A673 (cell line): ENCODE data around the gene IMMP2L. TPM values are rescaled to one million over a fixed set of nuclear protein-coding genes. Genes with fewer than 3 reads are reported as not detected.
A peak's percentile ranks its signal among the peaks of the same experiment; 100 is the strongest.
"Not testable (repeated sequence)": the region's sequence is repeated elsewhere in the genome, so short reads cannot be mapped to it uniquely, and the experiment has no call there.

Source experiments
- BruUV-seq: library from RNA; stranded (reverse); fragments of 400-500 nt; replicated peaks from 2 replicates; lab custom pipeline; 2021; lab: Mats Ljungman, UMichigan
- CTCF ChIA-PET: fragments of 300-600 bp; sonication (Branson Sonifier 250); formaldehyde crosslinking; loops from one replicate; lab custom pipeline; 2022; ENCODE audit warnings: antibody characterized with exemption; lab: Charles Lee
- POLR2A ChIA-PET: fragments of 300-600 bp; sonication (Branson Sonifier 250); formaldehyde crosslinking; loops from one replicate; lab custom pipeline; 2022; ENCODE audit warnings: antibody characterized with exemption; ENCODE audit not compliant: low non-redundant PET; lab: Charles Lee
- DNase-seq: peaks from one replicate; pipeline ENCODE4 v3.0.0-alpha.2; 2015; ENCODE audit warnings: low spot score
- H3K27ac ChIP-seq: fragments of 200-600 bp; sonication (generic); 2 replicates; pipeline ENCODE4 v1.5.1; 2016; ENCODE audit warnings: mixed run types, low read depth, mild to moderate bottlenecking, mixed read lengths, antibody characterized with exemption, low read length; ENCODE audit not compliant: poor library complexity, severe bottlenecking
- H3K27me3 ChIP-seq: fragments of 200-600 bp; sonication (generic); replicated peaks from 2 replicates; pipeline ENCODE4 v1.6.1; 2017; ENCODE audit warnings: mixed run types, low read depth, mild to moderate bottlenecking, mixed read lengths, antibody characterized with exemption, low read length; ENCODE audit not compliant: insufficient read depth, poor library complexity
- H3K36me3 ChIP-seq: fragments of 200-600 bp; sonication (generic); 2 replicates; pipeline ENCODE4 v1.6.1; 2016; ENCODE audit warnings: mixed run types, mild to moderate bottlenecking, mixed read lengths, antibody characterized with exemption, low read length; ENCODE audit not compliant: insufficient read depth, poor library complexity, severe bottlenecking
- H3K4me1 ChIP-seq: fragments of 200-600 bp; sonication (generic); 2 replicates; pipeline ENCODE4 v1.6.1; 2017; ENCODE audit warnings: mixed run types, mild to moderate bottlenecking, mixed read lengths, antibody characterized with exemption, low read length; ENCODE audit not compliant: insufficient read depth, poor library complexity, severe bottlenecking
- H3K4me3 ChIP-seq: fragments of 200-600 bp; sonication (generic); 2 replicates; pipeline ENCODE4 v1.5.1; 2016; ENCODE audit warnings: low read depth, mixed run types, mild to moderate bottlenecking, mixed read lengths, low read length; ENCODE audit not compliant: poor library complexity, severe bottlenecking
- H3K9me3 ChIP-seq: fragments of 200-600 bp; sonication (generic); 2 replicates; pipeline ENCODE4 v1.6.1; 2016; ENCODE audit warnings: mixed run types, low read depth, mild to moderate bottlenecking, mixed read lengths, antibody characterized with exemption, low read length; ENCODE audit not compliant: poor library complexity, severe bottlenecking
- EZH2 ChIP-seq: fragments of 200-600 bp; sonication (generic); IDR thresholded peaks from 2 replicates; pipeline ENCODE4 v1.6.1; 2017; ENCODE audit warnings: borderline replicate concordance, low read depth, mild to moderate bottlenecking, mixed read lengths, antibody characterized with exemption, low read length; ENCODE audit not compliant: poor library complexity, severe bottlenecking
- intact Hi-C: fragments of 100-400 bp; cut with micrococcal nuclease; formaldehyde crosslinking; loops from one replicate; pipeline ENCODE4 v1.10.0; 2022; ENCODE audit not compliant: unreplicated experiment
- total RNA-seq: library from RNA; stranded (reverse); gene quantifications from 2 replicates; pipeline ENCODE4 v1.2.3, GENCODE V29; 2021
- TF ChIP-seq, protein P1 (sequence below): fragments of 300-800, 200-600 bp; sonication (generic); conservative IDR thresholded peaks from 2 replicates; pipeline ENCODE4 v1.5.1; 2017; ENCODE audit warnings: low read depth, mild to moderate bottlenecking, antibody characterized with exemption, low read length, moderate library complexity, mixed read lengths

Gene IMMP2L
- total RNA-seq, 1 experiment from 2014 or later, result 10.0 TPM

- Histone ChIP-seq H3K4me3 (no peak overlapping the region), H3K9me3 (no peaks in the 10 kb centered on the region), H3K36me3 (no peaks in the 10 kb centered on the region), H3K4me1 (peaks cover 7% of the 10 kb centered on the region), H3K27me3 (no peaks in the 10 kb centered on the region), H3K27ac (no peak overlapping the region)
- TF ChIP-seq EZH2, result no peak
- TF ChIP-seq, protein P1, sequence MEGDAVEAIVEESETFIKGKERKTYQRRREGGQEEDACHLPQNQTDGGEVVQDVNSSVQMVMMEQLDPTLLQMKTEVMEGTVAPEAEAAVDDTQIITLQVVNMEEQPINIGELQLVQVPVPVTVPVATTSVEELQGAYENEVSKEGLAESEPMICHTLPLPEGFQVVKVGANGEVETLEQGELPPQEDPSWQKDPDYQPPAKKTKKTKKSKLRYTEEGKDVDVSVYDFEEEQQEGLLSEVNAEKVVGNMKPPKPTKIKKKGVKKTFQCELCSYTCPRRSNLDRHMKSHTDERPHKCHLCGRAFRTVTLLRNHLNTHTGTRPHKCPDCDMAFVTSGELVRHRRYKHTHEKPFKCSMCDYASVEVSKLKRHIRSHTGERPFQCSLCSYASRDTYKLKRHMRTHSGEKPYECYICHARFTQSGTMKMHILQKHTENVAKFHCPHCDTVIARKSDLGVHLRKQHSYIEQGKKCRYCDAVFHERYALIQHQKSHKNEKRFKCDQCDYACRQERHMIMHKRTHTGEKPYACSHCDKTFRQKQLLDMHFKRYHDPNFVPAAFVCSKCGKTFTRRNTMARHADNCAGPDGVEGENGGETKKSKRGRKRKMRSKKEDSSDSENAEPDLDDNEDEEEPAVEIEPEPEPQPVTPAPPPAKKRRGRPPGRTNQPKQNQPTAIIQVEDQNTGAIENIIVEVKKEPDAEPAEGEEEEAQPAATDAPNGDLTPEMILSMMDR, result no peak
- ChIA-PET POLR2A (no interaction called here), CTCF (no interaction called here)
- DNase-seq, result peak; percentile 63
- intact Hi-C loops, result no loop called here
- BruUV-seq, result no TSS peak
Measured at GRCh38 chr7:111274857-111275256, 287.4 kb downstream of the IMMP2L start.

DNA sequence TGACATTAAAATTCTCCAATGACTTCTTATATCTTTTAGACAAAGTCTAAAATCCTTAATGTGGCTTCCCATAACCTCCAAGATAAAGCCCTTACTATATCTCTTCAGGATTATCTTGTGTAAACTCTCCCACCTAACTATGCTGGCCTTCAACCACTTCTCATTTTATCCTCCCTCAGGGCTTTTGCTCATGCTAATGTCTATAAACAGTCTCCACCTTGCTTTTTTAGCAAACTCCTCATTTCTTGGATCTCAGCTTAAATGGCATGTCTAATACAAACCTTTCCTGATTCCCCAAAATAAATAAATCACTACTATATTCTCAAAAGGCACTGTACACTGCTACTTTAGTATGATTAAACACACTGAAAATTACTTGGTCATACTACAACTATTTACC, 290.2 kb downstream of the IMMP2L start:
- TF ChIP-seq EZH2, result no peak
- TF ChIP-seq, protein P1, result no peak
- no TSS peak for BruUV-seq
- no peak for DNase-seq
- intact Hi-C loops, result no loop called here
- Histone ChIP-seq H3K4me3 (no peak overlapping the region), H3K9me3 (no peaks in the 10 kb centered on the region), H3K27me3 (no peaks in the 10 kb centered on the region), H3K27ac (no peak overlapping the region), H3K36me3 (no peaks in the 10 kb centered on the region), H3K4me1 (peaks cover 7% of the 10 kb centered on the region)
- CTCF ChIA-PET, result no interaction called here
- POLR2A ChIA-PET, result no interaction called here

DNA sequence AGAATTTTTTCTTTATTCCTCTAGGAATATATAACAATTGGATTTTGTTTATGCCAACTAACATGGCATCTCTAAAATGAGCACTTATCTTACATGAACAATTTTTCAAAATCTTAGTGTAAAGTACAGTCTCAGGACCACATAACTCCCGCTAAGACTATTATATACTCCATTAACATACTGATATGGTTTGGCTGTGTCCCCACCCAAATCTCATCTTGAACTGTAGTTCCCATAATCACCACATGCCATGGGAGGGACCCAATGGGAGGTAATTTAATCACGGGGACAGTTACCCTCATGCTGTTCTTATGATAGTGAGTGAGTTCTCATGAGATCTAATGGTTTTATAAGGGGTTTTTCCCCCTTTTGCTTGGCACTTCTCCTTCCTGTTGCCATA, 291.5 kb downstream of the IMMP2L start:
- H3K27ac ChIP-seq, H3K4me1 ChIP-seq, BruUV-seq, intact Hi-C loops, H3K4me3 ChIP-seq, POLR2A ChIA-PET, H3K27me3 ChIP-seq, CTCF ChIA-PET, DNase-seq, H3K9me3 ChIP-seq, H3K36me3 ChIP-seq: not testable (repeated sequence)

DNA sequence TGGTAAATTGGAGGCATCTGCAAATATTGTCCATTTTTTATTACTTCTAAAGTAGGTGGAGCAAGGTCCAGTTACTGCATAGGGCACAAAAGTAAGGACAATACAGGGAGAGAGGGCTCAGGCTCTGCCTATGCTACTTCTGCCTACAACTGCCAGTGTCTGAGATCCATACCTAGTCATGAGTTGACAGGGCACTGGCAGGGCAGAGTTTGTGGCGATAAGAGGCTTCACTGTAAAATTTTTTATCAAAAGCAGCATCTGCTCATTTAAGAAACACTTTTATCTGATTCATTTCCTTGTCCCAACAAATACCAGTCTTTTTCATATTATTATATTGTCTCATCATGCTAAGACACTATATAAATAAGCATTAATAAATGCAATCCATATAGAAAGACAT, 293.4 kb downstream of the IMMP2L start:
- H3K4me1 ChIP-seq, result no peaks in the 10 kb centered on the region
- H3K27me3 ChIP-seq, result no peaks in the 10 kb centered on the region
- H3K9me3 ChIP-seq, result no peaks in the 10 kb centered on the region
- no peak for DNase-seq
- H3K27ac ChIP-seq, result no peak overlapping the region
- ChIA-PET CTCF (no interaction called here), POLR2A (no interaction called here)
- no TSS peak for BruUV-seq
- TF ChIP-seq, protein P1, result no peak
- no peak for TF ChIP-seq EZH2
- no peak overlapping the region for H3K4me3 ChIP-seq
- intact Hi-C loops, result no loop called here
- H3K36me3 ChIP-seq, result no peaks in the 10 kb centered on the region
